Measurements from ENCODE around the gene ZNF335.
"Not testable (repeated sequence)": the region's sequence is repeated elsewhere in the genome, so short reads cannot be mapped to it uniquely, and the experiment has no call there.

GRCh38 chr20:45956326-45956725, 15.7 kb downstream of the ZNF335 start:
- TF ChIP-seq POLR2A, CTCF (IDR thresholded peaks at IDR 0.05): not testable (repeated sequence)

Measured in breast epithelium (tissue), 3 donors.